DMS 273 (cell line): ENCODE data around the gene NAT16.
"Not testable (repeated sequence)": the region's sequence is repeated elsewhere in the genome, so short reads cannot be mapped to it uniquely, and the experiment has no call there.

ENCODE experiments used
- DNase-seq: peaks from one replicate; lab custom pipeline; 2025; ENCODE audit not compliant: unreplicated experiment; lab: John Stamatoyannopoulos, UW

The NAT16 gene

DNA sequence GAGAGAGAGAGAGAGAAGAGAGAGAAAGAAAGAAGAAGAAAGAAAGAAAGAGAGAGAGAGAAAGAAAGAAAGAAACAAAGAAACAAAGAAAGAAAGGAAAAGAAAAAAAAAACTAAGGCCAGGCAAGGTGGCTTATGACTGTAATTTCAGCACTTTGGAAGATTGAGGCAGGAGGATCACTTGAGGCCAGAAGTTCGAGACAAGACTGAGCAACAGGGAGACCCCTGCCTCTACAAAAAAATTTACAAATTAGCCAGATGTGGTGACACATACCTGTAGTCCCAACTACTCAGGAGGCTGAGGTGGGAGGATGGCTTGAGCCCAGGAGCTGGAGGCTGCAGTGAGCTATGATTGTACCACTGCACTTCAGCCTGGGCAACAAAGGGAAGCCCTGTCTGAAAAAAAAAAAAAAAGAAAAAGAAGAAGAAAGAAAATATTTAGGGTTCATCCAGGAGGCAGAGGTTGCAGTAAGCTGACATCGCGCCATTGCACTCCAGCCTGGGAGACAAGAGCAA, 50.4 kb downstream of the NAT16 start:
- no peak for DNase-seq

DNA sequence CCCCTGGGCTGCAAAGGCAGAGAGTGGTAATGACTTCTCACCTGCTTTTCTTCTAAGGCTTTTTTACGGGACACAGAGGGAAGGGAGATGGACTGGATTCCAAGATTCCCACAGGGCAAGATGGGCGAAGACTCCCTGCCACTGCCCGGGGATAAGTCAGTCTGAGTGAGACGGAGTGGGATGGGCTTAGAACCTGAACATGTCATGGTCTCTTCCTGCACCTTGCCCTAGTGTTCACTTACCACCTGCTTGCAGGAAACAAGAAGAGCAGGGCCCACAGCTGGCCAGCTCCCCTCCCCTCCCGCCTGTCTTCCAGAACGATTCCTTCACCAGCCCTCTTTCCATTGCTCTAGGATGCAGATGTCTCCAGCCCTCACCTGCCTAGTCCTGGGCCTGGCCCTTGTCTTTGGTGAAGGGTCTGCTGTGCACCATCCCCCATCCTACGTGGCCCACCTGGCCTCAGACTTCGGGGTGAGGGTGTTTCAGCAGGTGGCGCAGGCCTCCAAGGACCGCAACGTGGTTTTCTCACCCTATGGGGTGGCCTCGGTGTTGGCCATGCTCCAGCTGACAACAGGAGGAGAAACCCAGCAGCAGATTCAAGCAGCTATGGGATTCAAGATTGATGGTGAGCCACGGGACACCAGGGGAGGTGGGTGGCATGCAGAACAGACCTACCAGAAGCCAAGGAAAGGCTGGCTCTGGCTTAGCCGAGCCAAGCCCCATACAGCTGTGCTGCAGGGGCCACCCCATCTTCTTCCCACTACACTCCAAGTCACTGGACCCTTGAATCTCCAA, 51.9 kb downstream of the NAT16 start:
- no peak for DNase-seq

DNA sequence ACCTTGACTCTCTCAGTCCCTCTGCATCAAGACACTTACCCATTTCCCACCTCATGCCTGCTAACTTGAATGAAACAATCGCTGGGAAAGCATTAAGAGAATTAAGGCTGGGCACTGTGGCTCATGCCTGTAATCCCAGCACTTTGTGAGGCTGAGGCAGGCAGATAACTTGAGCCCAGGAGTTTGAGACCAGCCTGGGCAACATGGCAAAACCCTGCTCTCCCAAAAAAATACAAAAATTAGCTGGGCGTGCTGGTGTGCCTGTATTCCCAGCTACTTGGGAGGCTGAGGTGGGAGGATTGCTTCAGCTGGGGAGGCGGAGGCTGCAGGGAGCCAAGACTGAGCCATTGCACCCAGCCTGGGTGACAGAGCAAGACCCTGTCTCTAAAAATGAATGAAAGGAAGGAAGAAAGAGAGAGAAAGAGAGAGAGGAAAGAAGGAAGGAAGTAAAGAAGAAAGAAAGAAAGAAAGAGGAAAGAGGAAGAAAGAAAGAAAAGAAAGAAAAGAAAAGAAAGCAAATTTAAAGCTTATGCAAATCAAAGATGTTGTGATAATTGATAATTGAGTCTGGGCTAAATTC, 52.5 kb downstream of the NAT16 start:
- no peak for DNase-seq

DNA sequence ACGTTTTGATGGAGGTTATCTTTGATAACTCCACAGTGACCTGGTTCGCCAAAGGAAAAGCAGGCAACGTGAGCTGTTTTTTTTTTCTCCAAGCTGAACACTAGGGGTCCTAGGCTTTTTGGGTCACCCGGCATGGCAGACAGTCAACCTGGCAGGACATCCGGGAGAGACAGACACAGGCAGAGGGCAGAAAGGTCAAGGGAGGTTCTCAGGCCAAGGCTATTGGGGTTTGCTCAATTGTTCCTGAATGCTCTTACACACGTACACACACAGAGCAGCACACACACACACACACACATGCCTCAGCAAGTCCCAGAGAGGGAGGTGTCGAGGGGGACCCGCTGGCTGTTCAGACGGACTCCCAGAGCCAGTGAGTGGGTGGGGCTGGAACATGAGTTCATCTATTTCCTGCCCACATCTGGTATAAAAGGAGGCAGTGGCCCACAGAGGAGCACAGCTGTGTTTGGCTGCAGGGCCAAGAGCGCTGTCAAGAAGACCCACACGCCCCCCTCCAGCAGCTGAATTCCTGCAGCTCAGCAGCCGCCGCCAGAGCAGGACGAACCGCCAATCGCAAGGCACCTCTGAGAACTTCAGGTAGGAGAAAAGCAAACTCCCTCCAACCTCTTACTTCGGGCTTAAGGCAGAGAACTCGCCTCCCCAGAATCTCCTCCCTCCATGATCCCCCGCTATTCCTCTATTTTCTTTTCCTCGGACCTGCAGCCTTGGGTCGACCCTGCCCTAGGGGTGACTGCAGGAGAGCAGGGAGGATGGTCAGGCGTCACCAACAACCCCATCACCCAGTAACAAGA, 53.2 kb downstream of the NAT16 start, which contains the start of gene SERPINE1:
Gene SERPINE1, plus strand, starts transcription at position 454 of the 809 bp plus-strand sequence. CDS start 1,290 bp downstream, outside the sequence.
- DNase-seq = peak; percentile 76

DNA sequence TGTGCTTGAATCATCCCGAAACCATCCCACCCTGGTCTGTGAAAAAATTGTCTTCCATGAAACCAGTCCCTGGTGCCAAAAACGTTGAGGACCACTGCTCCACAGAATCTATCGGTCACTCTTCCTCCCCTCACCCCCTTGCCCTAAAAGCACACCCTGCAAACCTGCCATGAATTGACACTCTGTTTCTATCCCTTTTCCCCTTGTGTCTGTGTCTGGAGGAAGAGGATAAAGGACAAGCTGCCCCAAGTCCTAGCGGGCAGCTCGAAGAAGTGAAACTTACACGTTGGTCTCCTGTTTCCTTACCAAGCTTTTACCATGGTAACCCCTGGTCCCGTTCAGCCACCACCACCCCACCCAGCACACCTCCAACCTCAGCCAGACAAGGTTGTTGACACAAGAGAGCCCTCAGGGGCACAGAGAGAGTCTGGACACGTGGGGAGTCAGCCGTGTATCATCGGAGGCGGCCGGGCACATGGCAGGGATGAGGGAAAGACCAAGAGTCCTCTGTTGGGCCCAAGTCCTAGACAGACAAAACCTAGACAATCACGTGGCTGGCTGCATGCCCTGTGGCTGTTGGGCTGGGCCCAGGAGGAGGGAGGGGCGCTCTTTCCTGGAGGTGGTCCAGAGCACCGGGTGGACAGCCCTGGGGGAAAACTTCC, 54.0 kb downstream of the NAT16 start:
- DNase-seq = no peak

DNA sequence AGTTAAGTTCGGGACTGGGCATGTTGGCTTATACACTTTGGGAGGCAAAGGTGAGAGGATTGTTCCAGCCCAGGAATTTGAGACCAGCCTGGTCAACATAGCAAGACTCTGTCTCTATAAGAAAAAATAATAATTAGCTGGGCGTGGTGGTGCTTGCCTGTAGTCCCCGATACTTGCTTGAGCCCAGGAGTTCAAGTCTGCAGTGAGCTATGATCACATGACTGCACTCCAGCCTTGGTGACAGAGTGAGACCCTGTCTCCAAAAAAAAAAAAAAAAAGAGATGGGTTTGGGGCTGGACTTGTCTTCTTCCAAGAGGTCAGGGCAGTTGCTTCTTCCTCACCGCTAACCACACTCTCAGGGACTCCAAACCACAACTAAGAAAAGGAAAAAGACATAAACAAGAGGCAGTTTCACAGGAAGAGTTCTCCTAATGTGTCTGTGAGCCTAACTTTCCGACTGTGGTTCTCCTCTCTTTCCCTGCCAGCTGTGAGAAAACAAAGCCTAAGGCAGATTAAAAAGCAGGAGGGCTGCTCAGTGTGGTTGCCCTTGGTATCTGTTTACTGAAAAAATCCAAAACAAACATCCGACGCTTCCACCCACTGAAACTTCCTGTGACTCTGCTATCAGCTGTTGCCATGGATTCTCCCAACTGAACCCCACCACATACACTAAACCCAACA, 55.6 kb downstream of the NAT16 start:
- DNase-seq = no peak

DNA sequence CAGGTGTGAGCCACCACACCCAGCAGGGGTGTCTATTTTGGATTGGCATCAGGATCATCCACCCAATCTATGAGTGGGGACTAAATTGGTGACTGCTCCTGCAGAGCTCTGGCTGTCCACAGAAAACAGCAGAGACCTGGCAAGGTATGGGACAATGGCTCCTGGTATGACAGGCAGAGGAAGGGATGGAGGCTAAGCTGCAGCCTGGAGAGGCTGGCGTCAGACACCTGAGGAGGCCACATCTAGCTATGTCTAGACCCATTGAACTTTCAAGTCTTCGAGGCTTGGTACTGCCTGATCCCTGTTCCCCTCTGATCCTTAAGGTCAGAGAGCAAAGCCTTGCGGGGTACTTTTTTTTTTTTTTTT, 56.4 kb downstream of the NAT16 start:
- DNase-seq = no peak

DNA sequence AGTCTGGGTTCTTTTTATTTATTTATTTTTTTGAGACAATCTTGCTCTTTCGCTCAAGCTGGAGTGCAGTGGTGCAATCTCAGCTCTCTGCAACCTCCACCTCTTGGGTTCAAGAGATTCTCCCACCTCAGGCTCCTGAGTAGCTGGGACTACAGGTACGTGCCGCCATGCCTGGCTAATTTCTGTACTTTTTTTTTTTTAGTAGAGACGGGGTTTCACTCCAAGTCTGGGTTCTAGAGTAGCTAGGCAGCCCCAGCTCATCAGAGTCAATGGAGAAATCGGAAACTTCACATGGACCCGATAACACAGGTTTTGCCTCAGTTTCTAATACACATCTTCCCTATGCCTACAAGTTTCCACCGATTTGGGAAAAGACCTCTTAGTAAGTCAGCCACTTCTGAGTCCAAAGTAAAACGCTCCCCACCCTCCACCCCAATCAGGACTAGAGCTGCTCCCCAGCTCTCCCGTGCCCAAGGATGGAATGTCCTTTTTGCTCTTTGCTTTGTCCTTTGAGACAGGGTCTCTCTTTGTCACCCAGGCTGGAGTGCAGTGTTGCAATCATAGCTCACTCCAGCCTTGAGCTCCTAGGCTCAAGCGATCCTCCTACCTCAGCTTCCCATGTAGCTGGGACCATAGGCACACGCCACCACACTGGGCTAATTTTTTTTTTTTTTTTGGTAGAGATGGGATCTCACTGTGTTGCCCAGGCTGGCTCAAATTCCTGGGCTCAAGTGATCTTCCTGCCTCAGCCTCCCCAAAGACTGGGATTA, 57.0 kb downstream of the NAT16 start:
- DNase-seq = no peak

DNA sequence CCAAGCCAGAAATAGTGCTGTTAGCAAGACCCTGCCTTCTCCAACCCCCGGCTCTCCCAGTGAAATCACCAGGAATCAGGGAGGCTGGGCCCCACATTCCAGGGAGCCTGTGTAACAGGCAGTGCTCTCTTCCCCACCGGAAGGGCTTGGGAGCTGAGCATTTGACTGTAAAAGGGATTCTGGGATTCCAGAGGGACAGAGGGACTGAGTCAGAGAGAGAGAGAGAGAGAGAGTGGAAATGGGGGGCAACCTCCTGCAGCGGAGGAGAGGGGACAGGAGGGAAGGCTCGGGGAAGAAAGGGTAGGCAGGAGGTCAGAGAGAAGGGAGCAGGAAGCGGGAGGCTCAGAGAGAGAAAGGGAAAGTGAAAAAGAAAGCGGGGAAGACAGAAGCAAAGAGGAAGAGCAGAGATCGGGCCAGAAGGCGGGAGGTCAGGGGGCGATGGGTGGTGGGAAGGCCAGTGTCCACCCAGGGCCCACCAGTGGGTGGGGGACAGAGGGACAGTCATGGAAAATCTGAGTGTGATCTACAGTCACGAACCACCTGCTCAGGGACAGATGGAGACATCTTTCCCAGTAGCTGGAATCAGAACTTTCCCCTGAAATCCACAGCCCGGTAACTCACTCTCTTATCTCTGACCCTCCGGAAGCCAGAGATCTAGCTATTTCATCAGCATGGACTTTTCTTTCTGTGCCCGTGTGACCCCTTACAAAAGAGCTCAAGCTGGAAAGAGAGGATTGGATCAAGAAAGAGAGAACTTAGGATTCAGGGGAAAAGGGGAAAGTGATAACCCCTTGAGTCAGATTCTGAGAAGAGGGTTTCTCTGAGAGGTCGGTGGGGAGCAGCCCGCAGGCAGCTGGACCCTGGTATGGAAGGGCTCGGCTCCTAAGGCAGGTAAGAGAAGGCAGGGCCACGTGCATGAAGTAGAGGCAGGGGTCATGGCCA, 57.8 kb downstream of the NAT16 start:
- DNase-seq = no peak

DNA sequence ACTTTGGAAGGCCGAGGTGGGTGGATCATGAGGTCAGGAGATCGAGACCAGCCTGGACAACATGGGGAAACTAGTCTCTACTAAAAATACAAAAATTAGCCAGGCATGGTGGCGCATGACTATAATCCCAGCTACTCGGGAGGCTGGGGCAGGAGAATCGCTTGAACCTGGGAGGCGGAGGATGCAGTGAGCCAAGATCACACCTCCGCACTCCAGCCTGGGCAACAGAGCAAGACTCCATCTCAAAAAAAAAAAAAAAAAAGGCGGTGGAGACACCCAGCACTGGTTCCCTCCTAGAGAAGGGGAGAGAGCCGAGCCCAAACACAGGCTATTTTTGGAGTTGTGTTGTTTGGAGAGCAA, 58.5 kb downstream of the NAT16 start:
- not testable (repeated sequence) for DNase-seq
